K562 (cell line): ENCODE data around the gene IKBKE. TPM values are rescaled to one million over a fixed set of nuclear protein-coding genes. Genes with fewer than 3 reads are reported as not detected.

Experiments used
- AFF1 ChIP-seq, 2 experiments: fragments of 450-650 bp; IDR thresholded peaks; 2 replicates each; pipeline ENCODE4 v1.6.1; 2018; ENCODE audit warnings: mild to moderate bottlenecking in 2 of 2, low read depth in 1 of 2; ENCODE audit not compliant: partially characterized antibody in 2 of 2
- CC2D1A ChIP-seq: fragments of 450-650 bp; IDR thresholded peaks from 2 replicates; pipeline ENCODE4 v1.6.1; 2017; ENCODE audit warnings: mild to moderate bottlenecking
- FOXP1 ChIP-seq: sonication (generic); formaldehyde crosslinking; IDR thresholded peaks from 2 replicates; pipeline ENCODE4 v1.8.0; 2022; ENCODE audit warnings: mild to moderate bottlenecking, missing genetic modification reagents
- KDM2B ChIP-seq: fragments of 250-450 bp; sonication (Bioruptor Pico); IDR thresholded peaks from 2 replicates; pipeline ENCODE4 v1.8.0; 2021; ENCODE audit warnings: mild to moderate bottlenecking, moderate library complexity
- KLF1 ChIP-seq: fragments of 450-650 bp; IDR thresholded peaks from 2 replicates; pipeline ENCODE4 v1.6.1; 2016; ENCODE audit warnings: missing genetic modification characterization, missing compliant biosample characterization
- KLF16 ChIP-seq: IDR thresholded peaks from 2 replicates; pipeline ENCODE4 v1.6.1; 2016; ENCODE audit warnings: antibody characterized with exemption
- MECOM ChIP-seq: fragments of 250-450 bp; sonication (Bioruptor Pico); IDR thresholded peaks from 2 replicates; pipeline ENCODE4 v1.8.0; 2022; ENCODE audit warnings: inconsistent platforms
- POLR3A ChIP-seq: IDR thresholded peaks from 2 replicates; pipeline ENCODE4 v1.6.1; 2011; ENCODE audit warnings: borderline replicate concordance, mild to moderate bottlenecking, moderate library complexity; ENCODE audit not compliant: insufficient read length, insufficient read depth; ENCODE audit errors: extremely low read depth
- RNF2 ChIP-seq: sonication (generic); IDR thresholded peaks from 2 replicates; pipeline ENCODE4 v1.6.1; 2016
- SMARCA4 ChIP-seq: fragments of 450-650 bp; IDR thresholded peaks from 2 replicates; pipeline ENCODE4 v1.6.1; 2016
- ZNF175 ChIP-seq: fragments of 200-800 bp; sonication (Bioruptor generic); IDR thresholded peaks from 2 replicates; pipeline ENCODE4 v1.6.1; 2016; ENCODE audit warnings: low read depth, mild to moderate bottlenecking, missing genetic modification characterization, missing compliant biosample characterization
- ZNF644 ChIP-seq: fragments of 200-800 bp; sonication (Bioruptor generic); IDR thresholded peaks from 2 replicates; pipeline ENCODE4 v1.6.1; 2016; ENCODE audit warnings: low read depth, missing genetic modification characterization, missing compliant biosample characterization
- polyA plus RNA-seq, 8 experiments: library from polyadenylated mRNA; depleted of rRNA in 4 of 8; stranded (reverse) in 5 of 8; unstranded in 3 of 8; fragments of >200 nt; fragmentation: Nextera tagmentation in 2 of 8; fragmentation: Illumina TruSeq in 1 of 8; extraction: Ambion mirVana in 2 of 8; extraction: Trizol in 1 of 8; gene quantifications; 2 replicates each; pipeline versions ENCODE4 v1.2.1 to v1.2.3, GENCODE V29; 2011 to 2014; ENCODE audit warnings: inconsistent platforms in 1 of 8, missing spikeins in 1 of 8
- total RNA-seq, 7 experiments: library from RNA; depleted of rRNA in 6 of 7; stranded (reverse); fragments of >200 nt in 6 of 7; fragmentation: Illumina TruSeq in 2 of 7; extraction: Trizol in 2 of 7; gene quantifications; 2 replicates each; pipeline versions ENCODE4 v1.2.1 to v1.2.3, GENCODE V29; 2011 to 2021; ENCODE audit warnings: low replicate concordance in 1 of 7
- TF ChIP-seq, protein P1 (sequence below): sonication (generic); formaldehyde crosslinking; IDR thresholded peaks from 2 replicates; pipeline ENCODE4 v1.8.0; 2022; ENCODE audit warnings: mild to moderate bottlenecking, missing genetic modification reagents
- TF ChIP-seq, protein P2 (sequence below): fragments of 200-800 bp; sonication (Bioruptor generic); IDR thresholded peaks from 2 replicates; pipeline ENCODE4 v1.6.1; 2016; ENCODE audit warnings: missing genetic modification characterization, missing compliant biosample characterization
- TF ChIP-seq, protein P3 (sequence below): fragments of 450-650 bp; IDR thresholded peaks from 2 replicates; pipeline ENCODE4 v1.6.1; 2016; ENCODE audit warnings: antibody characterized with exemption
- TF ChIP-seq, protein P4 (sequence below): fragments of 450-650 bp; formaldehyde crosslinking; IDR thresholded peaks from 2 replicates; pipeline ENCODE4 v1.4.0; 2020; ENCODE audit warnings: mild to moderate bottlenecking, mixed read lengths

Gene IKBKE
- total and polyA plus RNA-seq, 9 of the 15 experiments (the other 6 are each of a cell fraction or from before 2014, with no cell fraction given), result 2.3 to 9.0 (median 4.8) TPM

GRCh38 chr1:206504363-206504713, 34.1 kb downstream of the IKBKE start (continued):
- TF ChIP-seq KDM2B (CRISPR knock-in tag), result no peak
- no peak for TF ChIP-seq MECOM (CRISPR knock-in tag)
- no peak for TF ChIP-seq POLR3A
- TF ChIP-seq, protein P1, sequence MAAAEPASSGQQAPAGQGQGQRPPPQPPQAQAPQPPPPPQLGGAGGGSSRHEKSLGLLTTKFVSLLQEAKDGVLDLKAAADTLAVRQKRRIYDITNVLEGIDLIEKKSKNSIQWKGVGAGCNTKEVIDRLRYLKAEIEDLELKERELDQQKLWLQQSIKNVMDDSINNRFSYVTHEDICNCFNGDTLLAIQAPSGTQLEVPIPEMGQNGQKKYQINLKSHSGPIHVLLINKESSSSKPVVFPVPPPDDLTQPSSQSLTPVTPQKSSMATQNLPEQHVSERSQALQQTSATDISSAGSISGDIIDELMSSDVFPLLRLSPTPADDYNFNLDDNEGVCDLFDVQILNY (CRISPR knock-in tag), result peak; percentile 77; the same call in 1 of the 2 replicates
- TF ChIP-seq, protein P2, sequence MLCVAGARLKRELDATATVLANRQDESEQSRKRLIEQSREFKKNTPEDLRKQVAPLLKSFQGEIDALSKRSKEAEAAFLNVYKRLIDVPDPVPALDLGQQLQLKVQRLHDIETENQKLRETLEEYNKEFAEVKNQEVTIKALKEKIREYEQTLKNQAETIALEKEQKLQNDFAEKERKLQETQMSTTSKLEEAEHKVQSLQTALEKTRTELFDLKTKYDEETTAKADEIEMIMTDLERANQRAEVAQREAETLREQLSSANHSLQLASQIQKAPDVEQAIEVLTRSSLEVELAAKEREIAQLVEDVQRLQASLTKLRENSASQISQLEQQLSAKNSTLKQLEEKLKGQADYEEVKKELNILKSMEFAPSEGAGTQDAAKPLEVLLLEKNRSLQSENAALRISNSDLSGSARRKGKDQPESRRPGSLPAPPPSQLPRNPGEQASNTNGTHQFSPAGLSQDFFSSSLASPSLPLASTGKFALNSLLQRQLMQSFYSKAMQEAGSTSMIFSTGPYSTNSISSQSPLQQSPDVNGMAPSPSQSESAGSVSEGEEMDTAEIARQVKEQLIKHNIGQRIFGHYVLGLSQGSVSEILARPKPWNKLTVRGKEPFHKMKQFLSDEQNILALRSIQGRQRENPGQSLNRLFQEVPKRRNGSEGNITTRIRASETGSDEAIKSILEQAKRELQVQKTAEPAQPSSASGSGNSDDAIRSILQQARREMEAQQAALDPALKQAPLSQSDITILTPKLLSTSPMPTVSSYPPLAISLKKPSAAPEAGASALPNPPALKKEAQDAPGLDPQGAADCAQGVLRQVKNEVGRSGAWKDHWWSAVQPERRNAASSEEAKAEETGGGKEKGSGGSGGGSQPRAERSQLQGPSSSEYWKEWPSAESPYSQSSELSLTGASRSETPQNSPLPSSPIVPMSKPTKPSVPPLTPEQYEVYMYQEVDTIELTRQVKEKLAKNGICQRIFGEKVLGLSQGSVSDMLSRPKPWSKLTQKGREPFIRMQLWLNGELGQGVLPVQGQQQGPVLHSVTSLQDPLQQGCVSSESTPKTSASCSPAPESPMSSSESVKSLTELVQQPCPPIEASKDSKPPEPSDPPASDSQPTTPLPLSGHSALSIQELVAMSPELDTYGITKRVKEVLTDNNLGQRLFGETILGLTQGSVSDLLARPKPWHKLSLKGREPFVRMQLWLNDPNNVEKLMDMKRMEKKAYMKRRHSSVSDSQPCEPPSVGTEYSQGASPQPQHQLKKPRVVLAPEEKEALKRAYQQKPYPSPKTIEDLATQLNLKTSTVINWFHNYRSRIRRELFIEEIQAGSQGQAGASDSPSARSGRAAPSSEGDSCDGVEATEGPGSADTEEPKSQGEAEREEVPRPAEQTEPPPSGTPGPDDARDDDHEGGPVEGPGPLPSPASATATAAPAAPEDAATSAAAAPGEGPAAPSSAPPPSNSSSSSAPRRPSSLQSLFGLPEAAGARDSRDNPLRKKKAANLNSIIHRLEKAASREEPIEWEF (CRISPR knock-in tag), result no peak
- no peak for TF ChIP-seq CC2D1A
- TF ChIP-seq ZNF644, result no peak
- TF ChIP-seq AFF1 (IDR thresholded peaks at IDR 0.05; ENCODE audit: low read depth in 1 of 2, partially characterized antibody in 2 of 2), result peak in 1 of 2 experiments; percentile 5
- no peak for TF ChIP-seq KLF16
- TF ChIP-seq, protein P3, sequence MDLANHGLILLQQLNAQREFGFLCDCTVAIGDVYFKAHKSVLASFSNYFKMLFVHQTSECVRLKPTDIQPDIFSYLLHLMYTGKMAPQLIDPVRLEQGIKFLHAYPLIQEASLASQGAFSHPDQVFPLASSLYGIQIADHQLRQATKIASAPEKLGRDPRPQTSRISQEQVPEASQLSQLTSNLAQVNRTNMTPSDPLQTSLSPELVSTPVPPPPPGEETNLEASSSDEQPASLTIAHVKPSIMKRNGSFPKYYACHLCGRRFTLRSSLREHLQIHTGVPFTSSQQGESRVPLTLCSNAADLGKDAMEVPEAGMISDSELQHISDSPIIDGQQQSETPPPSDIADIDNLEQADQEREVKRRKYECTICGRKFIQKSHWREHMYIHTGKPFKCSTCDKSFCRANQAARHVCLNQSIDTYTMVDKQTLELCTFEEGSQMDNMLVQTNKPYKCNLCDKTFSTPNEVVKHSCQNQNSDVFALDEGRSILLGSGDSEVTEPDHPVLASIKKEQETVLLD, result no peak
- TF ChIP-seq ZNF175 (CRISPR knock-in tag), result no peak
- no peak for TF ChIP-seq KLF1 (tag)
- no peak for TF ChIP-seq RNF2
- TF ChIP-seq FOXP1, result no peak
- peak; percentile 40; the same call in 1 of the 2 replicates for TF ChIP-seq SMARCA4
- TF ChIP-seq, protein P4, sequence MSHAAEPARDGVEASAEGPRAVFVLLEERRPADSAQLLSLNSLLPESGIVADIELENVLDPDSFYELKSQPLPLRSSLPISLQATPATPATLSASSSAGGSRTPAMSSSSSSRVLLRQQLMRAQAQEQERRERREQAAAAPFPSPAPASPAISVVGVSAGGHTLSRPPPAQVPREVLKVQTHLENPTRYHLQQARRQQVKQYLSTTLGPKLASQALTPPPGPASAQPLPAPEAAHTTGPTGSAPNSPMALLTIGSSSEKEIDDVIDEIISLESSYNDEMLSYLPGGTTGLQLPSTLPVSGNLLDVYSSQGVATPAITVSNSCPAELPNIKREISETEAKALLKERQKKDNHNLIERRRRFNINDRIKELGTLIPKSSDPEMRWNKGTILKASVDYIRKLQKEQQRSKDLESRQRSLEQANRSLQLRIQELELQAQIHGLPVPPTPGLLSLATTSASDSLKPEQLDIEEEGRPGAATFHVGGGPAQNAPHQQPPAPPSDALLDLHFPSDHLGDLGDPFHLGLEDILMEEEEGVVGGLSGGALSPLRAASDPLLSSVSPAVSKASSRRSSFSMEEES (CRISPR knock-in tag), result no peak
